Stimulated activated CD4-positive, alpha-beta T cell treated with anti-CD3 and anti-CD28 coated beads, TNF-alpha, amount 100 ng/mL, for 24 hours (primary cell): ENCODE measurements around the gene SIL1.

Source experiments
- DNase-seq, 3 experiments: peaks; one replicate each; pipeline ENCODE4 v3.0.0-alpha.2; 2020; ENCODE audit warnings: low read depth in 3 of 3

SIL1 gene

GRCh38 chr5:138920181-138920580 is 278.0 kb downstream of the SIL1 start:
- DNase-seq, result no peak

GRCh38 chr5:138918686-138919085 is 279.5 kb downstream of the SIL1 start:
- no peak for DNase-seq

GRCh38 chr5:138914338-138914737 is 283.8 kb downstream of the SIL1 start:
- DNase-seq, result no peak

GRCh38 chr5:138913773-138914172 is 284.4 kb downstream of the SIL1 start:
- no peak for DNase-seq

GRCh38 chr5:138912093-138912492 is 286.1 kb downstream of the SIL1 start:
- DNase-seq, result no peak

GRCh38 chr5:138911441-138911840 is 286.7 kb downstream of the SIL1 start:
- DNase-seq, result no peak

GRCh38 chr5:138910546-138911185 is 287.5 kb downstream of the SIL1 start:
- DNase-seq, result no peak

GRCh38 chr5:138909734-138910133 is 288.4 kb downstream of the SIL1 start:
- DNase-seq, result no peak

- no peak for DNase-seq
Observed at GRCh38 chr5:138905541-138905940, 292.6 kb downstream of the SIL1 start.

GRCh38 chr5:138903130-138903775 is 294.9 kb downstream of the SIL1 start:
- no peak for DNase-seq

- DNase-seq, result no peak
Observed at GRCh38 chr5:138901716-138902115, 296.5 kb downstream of the SIL1 start.

- peak in 1 of 3 experiments; percentile 8 for DNase-seq
Observed at GRCh38 chr5:138900281-138900965, 297.7 kb downstream of the SIL1 start.

- DNase-seq, result no peak
Observed at GRCh38 chr5:138898742-138899141, 299.4 kb downstream of the SIL1 start.

- DNase-seq, result no peak
Observed at GRCh38 chr5:138898299-138898698, 299.9 kb downstream of the SIL1 start.
